Measurements from ENCODE around the gene DBH.

DNA sequence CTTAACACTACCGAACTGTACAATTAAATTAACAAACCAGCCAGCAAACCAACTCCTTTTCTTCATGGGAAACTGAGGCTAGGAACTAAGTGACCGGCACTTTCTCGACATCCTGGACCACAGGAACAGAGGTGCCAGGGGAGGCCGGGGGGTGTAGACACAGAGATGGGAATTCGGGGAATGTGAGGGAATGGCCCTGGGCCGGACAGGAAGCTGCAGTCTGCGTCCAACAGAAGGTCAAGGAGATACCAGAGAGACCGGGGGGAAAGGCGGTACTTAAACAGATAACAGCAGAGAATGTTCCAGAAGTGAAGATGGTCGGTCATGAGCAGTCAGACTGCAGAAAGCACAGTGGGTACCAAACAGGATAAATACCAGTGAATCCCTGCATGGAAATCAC lies 40.3 kb downstream of the DBH start:
- TF ChIP-seq, protein P1, sequence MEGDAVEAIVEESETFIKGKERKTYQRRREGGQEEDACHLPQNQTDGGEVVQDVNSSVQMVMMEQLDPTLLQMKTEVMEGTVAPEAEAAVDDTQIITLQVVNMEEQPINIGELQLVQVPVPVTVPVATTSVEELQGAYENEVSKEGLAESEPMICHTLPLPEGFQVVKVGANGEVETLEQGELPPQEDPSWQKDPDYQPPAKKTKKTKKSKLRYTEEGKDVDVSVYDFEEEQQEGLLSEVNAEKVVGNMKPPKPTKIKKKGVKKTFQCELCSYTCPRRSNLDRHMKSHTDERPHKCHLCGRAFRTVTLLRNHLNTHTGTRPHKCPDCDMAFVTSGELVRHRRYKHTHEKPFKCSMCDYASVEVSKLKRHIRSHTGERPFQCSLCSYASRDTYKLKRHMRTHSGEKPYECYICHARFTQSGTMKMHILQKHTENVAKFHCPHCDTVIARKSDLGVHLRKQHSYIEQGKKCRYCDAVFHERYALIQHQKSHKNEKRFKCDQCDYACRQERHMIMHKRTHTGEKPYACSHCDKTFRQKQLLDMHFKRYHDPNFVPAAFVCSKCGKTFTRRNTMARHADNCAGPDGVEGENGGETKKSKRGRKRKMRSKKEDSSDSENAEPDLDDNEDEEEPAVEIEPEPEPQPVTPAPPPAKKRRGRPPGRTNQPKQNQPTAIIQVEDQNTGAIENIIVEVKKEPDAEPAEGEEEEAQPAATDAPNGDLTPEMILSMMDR (IDR thresholded peaks at IDR 0.05; ENCODE audit: insufficient read depth, low read length) = no peak
- TF ChIP-seq POLR2AphosphoS5 (IDR thresholded peaks at IDR 0.05; ENCODE audit: low read depth) (no peak), GABPA (IDR thresholded peaks at IDR 0.05; ENCODE audit: low read depth) (no peak), SPI1 (IDR thresholded peaks at IDR 0.05; ENCODE audit: borderline replicate concordance, low read depth) (no peak)
- TF ChIP-seq, protein P2, sequence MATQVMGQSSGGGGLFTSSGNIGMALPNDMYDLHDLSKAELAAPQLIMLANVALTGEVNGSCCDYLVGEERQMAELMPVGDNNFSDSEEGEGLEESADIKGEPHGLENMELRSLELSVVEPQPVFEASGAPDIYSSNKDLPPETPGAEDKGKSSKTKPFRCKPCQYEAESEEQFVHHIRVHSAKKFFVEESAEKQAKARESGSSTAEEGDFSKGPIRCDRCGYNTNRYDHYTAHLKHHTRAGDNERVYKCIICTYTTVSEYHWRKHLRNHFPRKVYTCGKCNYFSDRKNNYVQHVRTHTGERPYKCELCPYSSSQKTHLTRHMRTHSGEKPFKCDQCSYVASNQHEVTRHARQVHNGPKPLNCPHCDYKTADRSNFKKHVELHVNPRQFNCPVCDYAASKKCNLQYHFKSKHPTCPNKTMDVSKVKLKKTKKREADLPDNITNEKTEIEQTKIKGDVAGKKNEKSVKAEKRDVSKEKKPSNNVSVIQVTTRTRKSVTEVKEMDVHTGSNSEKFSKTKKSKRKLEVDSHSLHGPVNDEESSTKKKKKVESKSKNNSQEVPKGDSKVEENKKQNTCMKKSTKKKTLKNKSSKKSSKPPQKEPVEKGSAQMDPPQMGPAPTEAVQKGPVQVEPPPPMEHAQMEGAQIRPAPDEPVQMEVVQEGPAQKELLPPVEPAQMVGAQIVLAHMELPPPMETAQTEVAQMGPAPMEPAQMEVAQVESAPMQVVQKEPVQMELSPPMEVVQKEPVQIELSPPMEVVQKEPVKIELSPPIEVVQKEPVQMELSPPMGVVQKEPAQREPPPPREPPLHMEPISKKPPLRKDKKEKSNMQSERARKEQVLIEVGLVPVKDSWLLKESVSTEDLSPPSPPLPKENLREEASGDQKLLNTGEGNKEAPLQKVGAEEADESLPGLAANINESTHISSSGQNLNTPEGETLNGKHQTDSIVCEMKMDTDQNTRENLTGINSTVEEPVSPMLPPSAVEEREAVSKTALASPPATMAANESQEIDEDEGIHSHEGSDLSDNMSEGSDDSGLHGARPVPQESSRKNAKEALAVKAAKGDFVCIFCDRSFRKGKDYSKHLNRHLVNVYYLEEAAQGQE (IDR thresholded peaks at IDR 0.05; ENCODE audit: insufficient replicate concordance, low read depth) = no peak
